Lower leg skin (tissue), 3 donors: ENCODE data around the gene PRRX1.

ENCODE experiments used
- CTCF ChIP-seq, 3 donors: fragments of 450-650 bp; IDR thresholded peaks; one replicate each; pipeline ENCODE4 v1.5.1; 2016; ENCODE audit warnings: antibody characterized with exemption in 3 of 3, mild to moderate bottlenecking in 3 of 3, moderate library complexity in 2 of 3
- POLR2A ChIP-seq, 2 donors: fragments of 450-650 bp; IDR thresholded peaks; one replicate each; pipeline ENCODE4 v1.6.1; 2016 to 2017; ENCODE audit warnings: antibody characterized with exemption in 2 of 2, mild to moderate bottlenecking in 1 of 2, moderate library complexity in 1 of 2

- TF ChIP-seq POLR2A (IDR thresholded peaks at IDR 0.05): no peak
- no peak for TF ChIP-seq CTCF (IDR thresholded peaks at IDR 0.05)
Measured at GRCh38 chr1:170680428-170680827, 16.5 kb downstream of the PRRX1 start.
